Right forelimb (tissue), 1 donor: Measurements from ENCODE around the gene TCP1.
"Not testable (repeated sequence)": the region's sequence is repeated elsewhere in the genome, so short reads cannot be mapped to it uniquely, and the experiment has no call there.

ENCODE experiments used
- DNase-seq: peaks from one replicate; pipeline ENCODE4 v3.0.0-alpha.2; 2018

TCP1 gene

DNA sequence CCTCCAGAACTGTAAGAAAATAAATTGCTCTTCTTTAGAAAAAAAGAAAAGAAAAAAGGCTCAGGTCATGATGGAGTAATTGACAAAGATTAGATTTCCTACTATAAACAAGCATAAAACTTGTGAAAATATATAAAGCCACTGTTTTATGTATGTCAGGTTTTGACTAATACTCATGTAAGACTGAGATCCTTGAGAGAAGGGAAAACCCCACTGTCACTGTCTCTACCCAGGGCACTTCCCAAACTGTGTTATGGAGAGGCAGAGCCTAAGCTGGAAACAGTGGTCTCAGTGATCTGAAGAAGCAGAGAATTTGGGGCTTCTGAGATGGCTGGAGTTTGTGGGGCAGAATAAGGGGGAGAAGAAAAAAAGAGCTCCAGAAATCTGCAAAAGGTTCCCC is 19.9 kb downstream of the TCP1 start:
- DNase-seq, result no peak

DNA sequence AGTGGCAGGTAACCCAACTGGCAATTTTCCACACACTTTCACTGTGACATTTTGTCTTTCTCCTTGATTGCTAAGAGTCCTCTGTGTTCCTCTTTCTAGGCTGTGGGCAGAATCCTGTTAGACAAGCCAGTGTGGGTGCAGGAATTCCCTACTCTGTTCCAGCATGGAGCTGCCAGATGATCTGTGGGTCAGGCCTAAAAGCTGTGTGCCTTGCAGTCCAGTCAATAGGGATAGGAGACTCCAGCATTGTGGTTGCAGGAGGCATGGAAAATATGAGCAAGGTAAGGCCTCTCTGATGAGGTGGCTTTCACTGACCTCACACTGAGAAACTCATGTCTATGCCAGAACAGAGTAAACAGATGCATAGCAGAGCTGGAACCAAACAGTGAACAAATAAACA is 22.5 kb downstream of the TCP1 start:
- no peak for DNase-seq

DNA sequence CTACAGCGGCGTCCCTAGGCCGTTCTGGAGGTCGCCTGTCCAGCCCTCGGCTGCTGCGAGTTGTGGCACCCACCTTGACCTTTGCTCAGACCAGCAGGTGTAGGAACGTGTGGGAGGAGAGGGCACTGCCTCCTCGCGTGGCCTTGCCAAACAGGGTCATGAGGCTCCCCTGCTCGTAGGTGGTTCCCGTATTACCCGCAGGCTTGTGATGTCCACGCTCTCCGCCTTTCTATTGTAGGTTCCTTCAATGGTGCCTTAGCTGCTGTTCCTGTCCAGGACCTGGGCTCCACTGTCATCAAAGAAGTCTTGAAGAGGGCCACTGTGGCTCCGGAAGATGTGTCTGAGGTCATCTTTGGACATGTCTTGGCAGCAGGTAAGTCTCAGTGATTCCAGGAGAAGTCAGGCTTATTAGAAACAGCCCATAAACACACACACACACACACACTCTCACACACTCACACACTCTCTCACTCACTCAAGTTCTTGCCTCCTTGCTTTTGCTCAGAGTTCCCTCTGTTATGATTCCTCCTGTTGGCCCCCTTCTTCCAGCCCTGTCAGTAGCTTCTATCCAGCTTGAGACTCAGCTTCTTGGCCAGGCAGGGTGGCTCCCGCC is 26.6 kb downstream of the TCP1 start:
- DNase-seq, result no peak

DNA sequence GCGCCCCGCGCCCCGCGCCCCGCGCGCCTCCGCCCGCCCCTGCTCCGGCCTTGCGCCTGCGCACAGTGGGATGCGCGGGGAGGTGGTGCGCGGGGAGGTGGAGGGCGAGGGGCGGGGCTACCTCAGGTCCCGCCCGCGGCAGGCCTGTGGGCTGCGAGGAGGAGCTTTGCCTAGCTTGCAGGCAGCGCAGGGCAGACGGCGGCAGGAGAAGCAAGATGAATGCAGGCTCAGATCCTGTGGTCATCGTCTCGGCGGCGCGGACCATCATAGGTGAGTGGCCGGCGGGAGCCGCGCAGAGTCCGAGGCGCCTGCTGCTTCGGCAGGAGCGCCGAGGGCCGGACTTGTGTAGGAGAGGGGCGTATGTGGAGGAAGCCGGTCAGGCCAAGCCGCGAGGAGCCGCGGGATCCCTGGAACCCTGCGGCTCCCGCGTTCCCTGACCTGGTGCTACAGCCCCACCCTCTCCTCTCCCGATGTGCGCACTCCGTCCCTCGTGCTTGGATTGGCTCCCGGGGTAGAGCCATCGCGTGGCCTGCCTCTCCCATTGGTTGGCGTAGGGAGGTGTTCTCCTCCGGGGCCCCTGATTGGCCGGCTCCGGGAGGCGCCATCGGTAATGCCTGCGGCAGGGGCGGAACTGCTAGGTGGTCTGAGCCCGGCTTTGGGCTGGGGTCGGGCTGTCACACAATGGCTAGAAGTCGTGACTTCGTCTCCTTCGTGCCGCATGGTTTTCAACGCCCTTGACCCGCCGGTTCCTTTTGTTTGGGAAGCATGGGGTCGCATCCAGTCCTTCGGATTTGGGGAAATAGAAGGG is 27.3 kb downstream of the TCP1 start, which contains the start of gene ACAT2:
ACAT2 (plus strand) TSS at position 173 of the 808 bp plus-strand sequence; CDS start at position 216, 43 bp downstream.
- DNase-seq, result peak; percentile 94

DNA sequence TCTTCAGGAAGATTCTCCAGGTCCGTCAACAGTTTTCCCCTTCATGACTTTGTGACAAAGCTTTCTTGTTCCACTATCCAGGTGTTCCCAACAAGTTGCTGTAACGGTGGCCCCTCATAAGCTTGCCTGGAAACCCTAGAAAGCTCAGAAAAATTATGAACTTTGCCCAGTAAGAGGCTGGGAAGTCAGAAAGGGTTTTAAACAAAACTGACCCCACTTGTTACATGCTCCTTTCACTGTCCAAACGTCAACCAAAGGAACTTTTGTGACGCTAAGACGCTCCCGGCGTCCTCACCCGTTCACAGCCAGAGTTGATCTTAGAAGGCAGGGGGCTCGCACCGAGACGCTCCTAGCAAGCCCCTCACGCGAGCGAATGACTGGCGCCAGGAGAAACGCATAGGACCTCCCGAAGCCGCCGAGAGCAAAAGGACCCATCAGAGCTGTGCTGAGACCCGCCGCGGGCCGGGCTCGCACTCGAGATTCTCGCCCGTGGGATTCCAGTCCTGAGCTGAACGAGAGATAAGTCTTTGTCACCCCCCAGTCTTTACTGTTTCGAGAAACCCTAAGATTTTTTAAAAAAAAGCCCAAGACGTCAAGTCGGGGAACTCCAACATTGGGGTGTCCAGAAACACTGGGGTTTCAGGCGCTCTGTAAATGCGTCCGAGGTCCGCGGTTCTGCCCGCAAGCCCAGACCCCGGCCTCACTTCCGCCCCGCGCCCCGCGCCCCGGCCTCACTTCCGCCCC is 28.1 kb downstream of the TCP1 start:
- DNase-seq, result no peak

DNA sequence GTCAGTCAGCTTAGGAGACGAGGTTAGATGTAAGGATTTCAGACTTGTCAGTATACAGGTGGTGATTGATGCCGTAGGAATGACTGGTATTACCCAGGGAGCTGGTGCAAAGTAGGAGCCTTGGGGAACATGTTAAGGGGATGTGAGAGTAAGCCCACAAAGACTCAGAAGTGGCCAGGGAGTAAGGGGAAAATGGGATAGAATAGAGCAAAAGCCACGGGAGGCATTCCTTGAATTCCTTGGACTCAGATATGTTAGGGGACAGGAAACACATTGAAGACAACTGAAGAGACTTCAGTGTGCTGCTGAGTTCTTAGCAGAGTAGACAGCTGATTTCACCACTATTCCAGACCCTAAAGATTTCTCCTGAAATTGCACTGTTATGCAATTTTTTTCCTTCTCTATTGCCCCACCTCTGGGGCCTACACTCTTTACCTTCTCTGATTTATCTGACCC is 28.8 kb downstream of the TCP1 start:
- no peak for DNase-seq

DNA sequence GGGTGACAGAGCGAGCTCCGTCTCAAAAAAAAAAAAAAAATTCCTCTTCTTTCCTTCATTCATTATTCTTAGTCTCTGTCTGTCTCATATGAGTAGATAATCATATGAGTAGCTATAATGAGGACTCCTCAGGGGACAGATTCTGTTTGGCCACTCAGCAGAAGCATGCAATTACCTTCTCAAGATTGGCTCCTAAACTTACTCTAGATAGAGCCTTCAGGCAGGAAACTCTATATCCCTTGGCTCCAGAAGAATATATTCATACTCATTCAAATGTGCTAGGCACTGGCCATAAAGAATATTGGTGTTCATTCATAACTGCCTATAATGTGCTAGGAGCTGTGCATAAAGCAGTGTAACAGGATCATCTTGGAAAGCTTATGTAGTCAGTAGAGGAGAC is 29.8 kb downstream of the TCP1 start:
- DNase-seq, result no peak

DNA sequence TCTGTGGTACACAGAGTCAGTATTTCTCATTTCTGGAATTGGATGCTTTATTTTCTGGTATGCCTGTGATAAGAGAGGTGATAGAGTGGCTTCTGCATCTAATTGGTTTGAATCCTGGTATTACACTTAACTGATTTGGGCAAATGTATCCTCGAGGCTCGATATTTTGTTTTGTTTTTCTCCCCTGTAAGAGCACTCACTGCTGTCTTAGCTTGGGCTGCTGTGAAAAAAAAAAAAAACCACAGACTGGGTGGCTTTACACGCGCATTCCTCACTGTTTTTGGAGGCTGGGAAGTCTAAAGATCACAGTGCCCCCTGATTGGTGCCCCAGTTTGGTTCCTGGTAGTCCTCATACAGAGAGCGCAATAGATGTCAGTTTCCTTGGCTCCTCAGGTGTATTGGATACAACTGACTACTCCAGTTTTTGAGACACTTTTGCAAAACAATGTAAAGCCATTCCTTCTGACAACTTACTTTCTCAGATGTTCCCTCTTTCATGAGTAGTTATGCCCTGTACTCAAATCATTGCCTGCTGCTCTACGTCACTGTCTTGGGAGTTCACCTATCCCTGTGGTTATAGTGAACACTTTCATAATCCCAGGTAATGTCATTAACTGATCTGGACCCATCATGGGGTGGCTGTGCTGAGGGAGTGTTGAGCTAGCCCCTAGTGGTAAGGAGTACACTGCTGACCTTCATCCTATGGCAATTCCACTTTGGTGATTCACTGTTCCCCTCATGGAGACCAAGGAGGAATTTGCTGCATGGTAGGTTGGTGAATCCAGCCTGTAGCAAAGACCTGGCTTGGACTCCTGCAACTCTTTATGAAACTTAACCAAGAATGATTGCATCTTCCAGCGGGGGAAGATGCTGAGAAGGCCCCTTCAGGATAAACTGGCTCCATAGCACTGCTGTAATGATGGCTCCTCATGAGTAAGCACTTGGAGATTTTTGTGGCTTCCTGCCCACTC is 31.1 kb downstream of the TCP1 start:
- DNase-seq, result no peak

DNA sequence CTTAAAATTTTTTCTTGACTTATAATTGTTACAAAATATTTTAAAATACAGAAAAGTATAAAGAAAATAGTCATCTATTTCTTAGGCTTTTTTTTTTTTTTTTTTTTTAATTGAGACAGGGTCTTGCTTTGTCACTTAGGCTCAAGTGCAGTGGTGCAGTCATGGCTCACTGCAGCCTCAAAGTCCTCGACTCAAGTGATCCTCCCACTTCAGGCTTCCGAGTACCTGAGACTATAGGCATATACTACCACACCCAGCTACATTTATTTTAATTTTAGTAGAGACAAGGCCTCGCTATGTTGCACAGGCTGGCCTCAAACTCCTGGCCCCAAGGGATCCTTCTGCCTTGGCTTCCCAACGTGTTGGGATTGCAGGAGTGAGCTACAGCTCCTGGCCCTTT is 32.9 kb downstream of the TCP1 start:
- DNase-seq, result no peak

DNA sequence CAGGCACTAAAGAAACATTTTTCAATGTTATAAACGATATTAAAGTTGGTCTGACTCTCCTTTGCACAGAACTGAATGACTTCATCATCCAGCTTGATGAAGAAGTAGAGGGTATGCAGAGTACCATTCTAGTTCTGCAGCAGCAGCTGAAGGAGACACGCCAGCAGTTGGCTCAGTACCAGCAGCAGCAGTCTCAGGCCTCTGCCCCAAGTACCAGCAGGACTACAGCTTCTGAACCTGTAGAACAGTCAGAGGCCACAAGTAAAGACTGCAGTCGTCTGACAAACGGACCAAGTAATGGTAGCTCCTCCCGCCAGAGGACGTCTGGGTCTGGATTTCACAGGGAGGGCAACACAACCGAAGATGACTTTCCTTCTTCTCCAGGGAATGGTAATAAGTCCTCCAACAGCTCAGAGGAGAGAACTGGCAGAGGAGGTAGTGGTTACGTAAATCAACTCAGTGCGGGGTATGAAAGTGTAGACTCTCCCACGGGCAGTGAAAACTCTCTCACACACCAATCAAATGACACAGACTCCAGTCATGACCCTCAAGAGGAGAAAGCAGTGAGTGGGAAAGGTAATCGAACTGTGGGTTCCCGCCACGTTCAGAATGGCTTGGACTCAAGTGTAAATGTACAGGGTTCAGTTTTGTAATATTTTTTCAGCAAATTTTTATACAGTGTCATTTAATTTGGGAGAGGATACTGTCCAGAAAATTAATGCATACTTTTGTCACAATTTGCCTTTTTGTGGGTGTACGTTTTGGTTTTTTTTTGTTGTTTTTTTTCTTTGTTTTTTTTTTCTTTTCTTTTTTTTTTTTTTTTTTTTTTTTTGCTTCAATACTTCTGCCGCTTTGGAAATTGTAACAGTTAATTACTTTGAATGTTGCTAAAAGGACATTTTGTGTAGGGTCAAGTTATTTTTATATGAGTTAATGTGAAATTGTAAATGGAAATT is 34.2 kb downstream of the TCP1 start:
- no peak for DNase-seq

DNA sequence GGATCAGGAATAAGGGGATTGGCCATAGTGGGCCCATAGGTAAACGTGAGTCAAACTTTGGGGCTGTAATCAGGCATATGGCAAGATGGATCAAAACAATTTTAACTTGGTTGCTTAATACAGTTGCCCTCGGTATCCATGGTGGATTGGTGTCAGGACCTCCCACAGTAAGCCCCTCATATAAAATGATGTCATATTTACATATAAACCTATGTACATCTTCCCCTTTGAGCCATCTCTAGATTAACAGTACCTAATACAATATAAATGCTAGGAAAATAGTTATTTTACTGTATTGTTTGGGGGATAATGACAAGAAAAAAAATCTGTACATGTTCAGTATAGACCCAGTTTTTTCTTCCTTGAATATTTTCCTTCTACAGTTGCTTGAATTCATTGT is 35.0 kb downstream of the TCP1 start:
- no peak for DNase-seq

DNA sequence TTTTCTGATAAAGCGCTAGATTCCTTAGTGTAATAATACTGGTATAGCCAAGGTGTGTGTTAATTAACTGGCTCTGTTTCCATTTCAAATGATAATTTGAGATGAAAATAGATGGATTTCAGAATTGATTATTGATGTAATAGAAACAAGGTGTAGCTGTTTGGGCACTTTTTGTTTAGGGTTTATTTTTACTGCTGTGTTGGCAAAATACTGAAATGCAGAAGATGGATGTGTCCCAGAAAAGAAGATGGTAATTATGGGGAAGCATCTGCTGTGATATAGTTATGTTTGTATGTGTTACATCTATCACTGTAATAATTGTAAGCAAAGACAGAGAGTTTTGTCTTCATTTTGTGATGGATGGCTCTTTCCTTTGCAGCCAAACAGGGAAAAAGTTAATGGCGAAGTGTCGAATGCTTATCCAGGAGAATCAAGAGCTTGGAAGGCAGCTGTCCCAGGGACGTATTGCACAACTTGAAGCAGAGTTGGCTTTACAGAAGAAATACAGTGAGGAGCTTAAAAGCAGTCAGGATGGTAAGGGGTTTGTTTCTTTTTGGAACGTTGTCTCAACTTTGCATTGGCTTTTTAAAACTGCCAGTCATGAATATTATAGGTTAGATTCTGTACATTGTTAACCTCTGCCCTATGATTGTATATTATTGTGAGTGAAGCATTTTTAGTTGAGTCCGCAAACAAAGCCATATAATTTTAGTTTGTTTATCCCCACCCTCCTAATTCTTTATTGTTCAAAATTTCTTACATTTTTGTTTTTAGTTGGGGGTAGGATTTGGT is 36.1 kb downstream of the TCP1 start:
- no peak for DNase-seq

DNA sequence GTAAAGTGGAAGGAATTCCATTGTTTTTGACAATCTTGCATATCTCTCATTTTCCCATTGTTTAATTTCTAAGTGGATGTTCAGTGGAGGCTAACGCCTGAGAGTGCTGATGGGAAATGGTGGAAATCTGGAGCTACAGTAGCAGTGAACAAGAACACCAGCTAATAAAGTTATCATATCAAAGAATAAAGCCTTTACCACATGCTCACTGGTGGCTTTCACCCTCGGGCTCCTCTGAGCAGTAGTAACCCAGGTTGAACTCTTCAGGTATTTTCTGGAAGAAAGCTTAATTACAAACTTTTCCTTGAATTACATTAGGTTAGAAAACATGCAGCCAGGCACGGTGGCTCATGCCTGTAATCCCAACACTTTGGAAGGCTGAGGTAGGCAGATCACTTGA is 38.0 kb downstream of the TCP1 start:
- no peak for DNase-seq

DNA sequence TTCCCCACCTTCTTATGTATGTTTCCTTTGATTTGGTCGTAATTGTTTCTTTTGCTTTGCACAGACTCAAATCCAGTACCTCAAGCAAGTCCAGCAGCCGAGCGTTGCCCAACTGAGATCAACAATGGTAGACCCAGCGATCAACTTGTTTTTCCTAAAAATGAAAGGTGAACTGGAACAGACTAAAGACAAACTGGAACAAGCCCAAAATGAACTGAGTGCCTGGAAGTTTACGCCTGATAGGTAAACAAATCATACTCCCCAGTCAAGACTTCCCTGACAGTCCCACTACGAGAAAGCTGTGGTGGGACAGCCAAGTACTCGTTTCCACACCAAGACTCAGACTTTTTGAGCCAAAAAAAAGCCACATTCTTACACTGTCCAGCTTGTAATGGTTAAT is 41.3 kb downstream of the TCP1 start:
- DNase-seq, result not testable (repeated sequence)

DNA sequence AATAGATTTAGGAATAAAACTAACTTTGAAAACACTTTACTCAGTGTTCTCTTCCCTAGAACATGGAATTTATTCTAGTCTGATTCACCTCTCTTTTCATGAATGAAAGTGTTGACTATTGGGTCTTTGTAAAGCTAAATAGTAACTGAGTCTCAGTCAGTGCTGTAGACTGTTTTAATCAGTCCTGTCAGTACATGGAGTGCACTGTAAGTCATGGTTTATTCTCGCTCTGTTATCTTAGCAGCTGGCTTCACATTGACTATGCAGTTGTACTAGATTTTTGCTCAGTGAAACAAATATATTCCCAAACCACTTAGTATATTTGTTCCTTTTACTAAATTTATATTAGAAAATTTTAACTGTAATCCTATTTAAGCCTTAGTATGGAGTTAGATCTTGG is 42.6 kb downstream of the TCP1 start:
- DNase-seq, result no peak

DNA sequence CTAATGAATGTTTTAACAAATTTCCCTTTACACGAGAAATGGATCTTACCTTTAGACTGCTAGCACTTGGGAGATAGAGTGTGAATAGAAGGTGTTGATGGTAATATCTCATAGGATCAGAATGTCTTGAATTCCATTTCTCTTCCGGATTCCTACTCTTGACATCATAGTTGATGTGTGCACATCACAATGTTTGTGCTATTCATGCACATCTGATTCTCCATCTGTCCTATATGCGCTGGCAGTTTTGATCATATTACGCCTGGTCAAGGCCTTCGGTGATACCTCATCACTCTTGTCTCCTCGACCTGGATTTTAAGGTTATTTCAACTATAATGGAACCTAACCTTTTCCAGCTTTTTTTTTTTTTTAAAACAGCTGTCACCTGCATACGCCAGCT is 44.3 kb downstream of the TCP1 start:
- DNase-seq, result no peak

DNA sequence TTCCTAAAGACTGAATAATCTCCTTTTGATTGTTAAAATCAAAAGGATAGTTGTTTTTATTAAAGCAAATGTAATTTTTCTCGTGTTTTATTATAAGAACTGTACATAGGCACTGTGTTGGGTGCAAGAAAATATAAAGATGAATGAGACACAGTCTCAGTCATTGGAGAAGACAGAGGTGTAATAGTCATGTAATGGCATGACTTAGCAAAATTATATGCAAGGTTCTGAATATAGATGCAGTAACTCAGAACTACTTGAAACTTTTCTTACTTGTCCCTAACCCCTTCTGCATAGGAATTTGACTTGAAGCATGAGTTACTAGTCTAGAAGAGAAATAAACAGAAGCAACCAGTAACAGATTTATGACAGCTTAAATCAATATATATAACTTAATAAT is 47.2 kb downstream of the TCP1 start:
- DNase-seq, result no peak

DNA sequence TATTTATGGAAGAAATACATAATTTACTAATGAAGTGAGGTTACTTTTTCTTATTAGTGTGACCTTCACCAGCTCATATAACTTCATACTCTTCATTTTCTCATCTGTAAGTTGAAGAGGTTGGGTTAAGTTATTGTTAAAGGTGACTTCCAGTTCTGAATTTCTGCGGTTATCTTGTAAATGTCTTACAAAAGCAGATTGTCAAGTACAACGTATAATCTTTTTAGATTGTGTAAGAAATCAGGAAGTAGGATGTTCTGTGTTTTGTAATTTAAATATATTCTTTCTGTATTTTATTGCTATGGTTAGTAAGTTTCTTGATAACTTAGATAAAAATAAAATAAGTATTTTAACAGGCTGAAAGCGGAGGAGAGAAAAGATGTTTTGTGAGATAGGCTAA is 50.1 kb downstream of the TCP1 start:
- no peak for DNase-seq

DNA sequence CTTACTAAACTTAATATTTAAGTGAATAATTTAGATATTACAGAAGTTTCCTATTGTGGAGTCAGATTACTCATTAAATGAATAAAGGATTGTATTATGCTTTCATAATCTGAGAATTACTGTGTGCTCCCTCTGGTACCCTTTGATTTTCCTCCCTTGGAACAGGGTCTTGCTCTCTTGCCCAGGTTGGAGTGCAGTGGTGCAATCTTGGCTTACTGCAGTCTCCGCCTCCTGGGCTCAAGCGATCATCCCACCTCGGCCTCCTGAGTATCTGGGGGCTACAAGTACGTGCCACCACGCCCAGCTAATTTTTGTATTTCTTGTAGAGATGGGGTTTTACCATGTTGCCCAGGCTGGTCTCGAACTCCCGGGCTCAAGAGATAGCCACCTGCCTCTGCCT is 52.5 kb downstream of the TCP1 start:
- no peak for DNase-seq

DNA sequence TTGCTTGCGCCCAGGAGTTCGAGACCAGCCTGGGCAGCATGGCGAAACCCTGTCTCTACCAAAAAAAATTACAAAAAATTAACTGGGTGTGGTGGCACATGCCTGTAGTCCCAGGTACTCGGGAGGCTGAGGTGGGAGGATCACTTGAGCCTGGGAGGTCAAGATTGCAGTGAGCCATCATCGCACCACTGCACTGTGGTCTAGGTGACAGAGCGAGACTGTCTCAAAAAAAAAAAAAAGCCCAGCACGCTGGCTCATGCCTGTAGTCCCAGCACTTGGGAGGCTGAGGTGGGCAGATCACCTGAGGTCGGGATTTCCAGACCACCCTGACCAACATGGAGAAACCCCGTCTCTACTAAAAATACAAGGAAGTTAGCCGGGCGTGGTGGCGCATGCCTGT is 56.0 kb downstream of the TCP1 start:
- not testable (repeated sequence) for DNase-seq

DNA sequence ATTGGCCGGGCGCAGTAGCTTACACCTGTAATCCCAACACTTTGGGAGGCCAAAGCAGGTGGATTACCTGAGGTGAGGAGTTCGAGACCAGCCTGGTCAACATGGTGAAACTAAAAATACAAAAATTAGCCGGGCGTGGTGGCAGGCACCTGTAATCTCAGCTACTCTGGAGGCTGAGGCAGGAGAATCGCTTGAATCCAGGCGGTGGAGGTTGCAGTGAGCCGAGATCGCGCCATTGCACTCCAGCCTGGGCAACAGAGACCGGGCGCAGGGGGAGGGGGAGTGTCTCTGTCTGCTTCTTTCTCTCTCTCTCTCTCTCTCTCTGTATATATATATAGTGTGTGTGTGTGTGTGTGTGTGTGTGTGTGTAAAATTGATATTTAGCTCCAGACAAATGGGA is 56.9 kb downstream of the TCP1 start:
- not testable (repeated sequence) for DNase-seq
